HG02798 (cell line): Measurements from ENCODE around the gene NEDD9.

Experiments
- ATAC-seq: cut with Tn5 transposase; IDR thresholded peaks from one replicate; pipeline ENCODE4 v1.9.1; 2021; ENCODE audit warnings: mild to moderate bottlenecking; ENCODE audit not compliant: unreplicated experiment, poor library complexity

Gene NEDD9

DNA sequence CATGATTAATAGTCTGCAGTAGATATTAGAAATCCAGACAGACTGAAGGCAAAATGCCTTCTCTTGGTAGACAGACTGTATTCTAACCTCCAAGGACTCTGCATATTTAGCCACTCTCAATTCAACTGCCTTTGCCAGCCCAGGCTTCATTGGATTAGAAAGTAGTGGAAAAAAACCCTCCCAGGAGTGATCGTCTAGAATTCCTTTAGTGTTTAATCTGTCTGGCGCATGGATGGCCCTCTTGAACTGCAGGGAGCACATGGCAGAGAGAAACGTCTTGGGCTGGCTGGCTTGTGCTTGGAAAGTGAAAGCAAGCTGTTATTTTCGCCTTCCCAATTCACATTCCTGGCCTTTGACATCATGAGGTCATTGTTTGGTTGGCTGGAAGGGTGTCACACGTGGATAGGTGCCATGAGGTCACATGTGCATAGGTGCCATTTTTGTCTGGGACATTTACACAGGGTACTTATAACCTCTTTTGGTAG is 30.9 kb upstream of the NEDD9 start:
- no peak for ATAC-seq

DNA sequence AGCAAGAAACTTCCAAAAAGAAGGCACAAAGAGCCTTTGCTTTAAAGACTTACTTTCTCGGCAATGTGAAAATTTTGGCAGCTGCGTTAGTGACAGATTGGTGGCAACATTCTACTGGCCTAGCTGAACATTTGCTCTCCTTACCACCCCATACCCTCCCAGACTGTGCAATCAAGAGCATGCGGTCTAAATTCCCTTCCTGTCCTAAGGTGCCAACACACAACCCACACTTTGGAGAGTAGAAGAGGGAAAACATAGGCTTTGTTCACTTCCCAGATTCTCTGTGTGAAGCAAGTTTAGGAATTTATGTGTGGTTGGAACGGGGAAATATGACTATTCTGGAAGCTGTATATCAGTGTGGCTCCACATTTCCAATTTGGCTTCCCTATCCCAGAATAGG is 29.8 kb upstream of the NEDD9 start:
- ATAC-seq, result no peak

DNA sequence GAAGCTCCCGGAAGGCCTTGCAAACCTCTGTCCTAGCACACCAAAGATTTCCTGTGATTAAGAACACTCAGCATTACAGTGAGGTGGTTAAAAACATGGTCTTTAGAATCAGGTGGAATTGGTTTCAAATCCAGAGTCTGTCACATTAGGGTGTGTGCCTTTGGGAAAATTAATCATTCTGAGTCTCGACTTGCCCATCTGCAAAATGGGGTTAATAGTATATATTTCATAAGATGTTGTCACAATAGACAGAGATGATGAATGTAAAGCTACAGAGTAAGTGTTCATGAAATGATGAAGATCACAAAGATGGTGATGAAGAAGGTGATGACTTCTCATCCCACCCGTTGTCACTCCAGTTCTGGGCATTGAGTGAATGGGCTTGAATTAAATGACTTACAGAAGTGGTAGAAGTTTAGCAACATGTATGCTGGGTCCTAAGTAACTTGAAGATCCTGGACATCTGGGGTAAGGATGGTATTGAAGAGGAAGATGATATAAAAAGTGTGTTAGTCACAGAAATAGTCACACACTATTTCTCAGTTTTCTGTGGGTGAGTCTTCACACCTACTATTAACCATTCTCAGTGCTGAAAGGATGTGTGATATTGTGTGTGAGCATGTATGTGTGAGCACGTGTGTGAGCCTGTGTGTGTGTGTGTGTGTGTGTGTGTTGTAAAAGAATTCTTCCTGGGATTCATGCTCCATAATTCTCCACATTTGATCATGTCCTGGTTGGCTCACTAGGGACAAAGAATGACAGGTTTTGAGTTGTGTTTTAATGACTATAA is 28.0 kb upstream of the NEDD9 start:
- ATAC-seq, result no peak

DNA sequence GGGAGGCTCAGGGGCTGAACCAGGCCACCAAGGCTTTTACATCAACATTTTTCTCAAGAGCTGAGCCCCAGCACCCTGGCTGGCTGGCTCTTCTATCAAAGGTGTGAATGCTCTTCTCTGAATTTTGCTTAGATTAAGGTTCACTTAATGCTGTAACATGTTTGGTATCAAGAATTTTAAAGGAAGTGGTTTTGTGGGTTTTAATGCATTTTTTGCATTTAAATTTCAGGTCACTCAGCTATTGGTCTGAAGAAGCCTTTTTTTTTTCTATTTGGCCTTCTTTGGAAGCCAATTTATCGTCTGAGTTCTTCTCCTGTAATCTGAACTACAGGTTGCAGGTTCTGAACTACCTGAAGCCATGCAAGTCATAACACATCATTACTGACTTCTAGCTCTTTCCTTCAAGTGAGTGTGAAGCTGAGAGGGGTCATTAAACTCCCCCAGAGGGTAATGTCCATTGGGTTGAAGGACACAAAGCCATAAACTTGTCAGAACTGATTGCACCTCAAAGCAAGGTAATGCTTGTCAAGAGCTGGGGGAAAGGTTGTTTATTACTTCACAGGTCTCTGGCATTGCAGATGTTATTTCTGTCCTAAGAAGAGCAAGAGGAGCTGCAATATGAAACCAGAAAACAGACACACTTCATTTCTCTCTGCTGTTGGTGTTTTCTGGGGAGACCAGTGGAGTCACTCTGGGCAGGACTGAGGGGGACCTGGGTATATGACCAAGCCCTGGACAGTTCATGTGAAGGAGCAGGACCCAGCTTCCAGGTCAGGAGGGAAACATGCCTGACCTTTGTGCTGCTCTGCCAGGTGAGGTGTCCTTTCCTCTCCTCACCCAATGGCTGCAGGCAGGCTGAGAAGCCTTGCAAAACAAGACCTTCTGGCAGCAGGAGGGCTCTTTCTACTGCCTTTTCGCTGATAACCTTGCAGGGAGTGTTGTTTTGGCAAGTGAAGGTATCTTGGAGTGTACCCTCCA is 26.1 kb upstream of the NEDD9 start:
- peak; percentile 71 for ATAC-seq

DNA sequence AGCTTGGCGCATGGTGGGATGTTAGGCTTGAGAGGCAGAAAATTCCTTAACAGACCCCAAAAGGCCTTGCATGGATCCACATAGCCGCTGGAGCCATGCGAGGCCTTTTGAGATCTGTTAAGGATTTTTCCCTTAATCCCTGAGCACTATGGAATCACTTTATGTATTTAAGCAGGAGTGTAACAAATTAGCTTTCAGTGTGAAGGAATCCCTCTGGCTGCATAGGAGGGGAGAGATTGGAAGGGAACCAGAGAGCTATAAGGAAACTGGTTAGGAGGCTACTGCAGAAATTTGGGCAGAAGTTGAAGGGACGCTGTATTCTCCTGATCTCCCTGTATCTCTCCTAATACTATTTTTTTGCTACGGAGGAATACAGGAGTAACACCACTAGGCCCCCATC is 23.1 kb upstream of the NEDD9 start:
- ATAC-seq, result no peak

DNA sequence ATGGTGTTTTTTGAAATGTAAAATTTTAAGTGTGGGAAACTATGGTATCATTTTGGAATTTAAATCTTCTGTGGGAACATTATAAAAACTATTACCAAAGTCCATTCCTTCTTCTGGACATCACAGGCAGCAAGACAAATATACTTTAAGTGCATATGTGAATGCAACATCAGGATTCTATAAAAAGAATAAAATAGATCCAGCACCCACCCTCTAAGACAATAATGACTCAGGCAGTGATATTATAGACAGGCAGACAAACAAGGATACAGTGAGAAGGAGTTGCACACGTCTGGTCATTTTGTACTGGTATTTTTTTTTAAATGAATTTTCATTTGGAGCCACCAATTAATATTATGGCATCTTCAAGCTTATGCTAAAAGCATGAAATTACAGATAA is 21.1 kb upstream of the NEDD9 start:
- ATAC-seq, result no peak

DNA sequence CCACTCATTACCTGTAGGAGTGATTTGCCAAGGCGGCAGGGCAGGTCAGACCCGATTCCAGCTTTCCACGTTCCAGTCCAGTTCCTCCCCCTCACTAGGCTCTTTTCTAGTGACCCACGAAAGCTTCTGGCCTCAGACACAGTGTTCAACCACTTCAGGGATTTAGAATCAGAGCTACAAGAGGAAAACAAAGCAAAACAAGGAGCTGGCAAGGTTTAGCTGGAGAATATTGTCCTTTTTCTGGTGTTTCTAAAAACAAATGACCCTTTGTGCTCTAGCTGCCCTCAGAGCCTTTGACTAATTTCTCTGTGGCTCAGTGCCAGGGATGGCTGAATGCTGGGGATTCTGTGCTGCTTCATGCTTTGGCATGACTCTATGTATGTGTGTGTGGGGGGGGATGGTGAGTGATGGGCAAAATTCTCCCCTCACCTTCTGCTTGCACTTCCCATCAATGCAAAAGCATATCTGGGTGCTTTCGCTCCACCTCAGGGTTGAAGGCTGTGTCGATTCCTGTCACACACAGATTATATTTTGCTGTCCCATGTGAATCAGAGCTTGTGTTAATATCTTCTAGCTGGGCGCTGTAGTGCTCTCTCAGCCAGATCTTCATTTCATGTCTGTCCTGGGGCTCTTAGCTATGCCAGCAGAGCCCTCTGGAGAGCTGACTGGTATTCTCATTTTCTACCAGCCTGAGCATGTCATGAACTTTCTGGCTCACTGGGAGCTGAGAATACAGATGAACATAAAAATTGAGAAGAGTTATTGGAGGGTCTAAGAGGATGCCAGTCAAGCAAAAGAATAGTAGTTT is 19.3 kb upstream of the NEDD9 start:
- no peak for ATAC-seq

DNA sequence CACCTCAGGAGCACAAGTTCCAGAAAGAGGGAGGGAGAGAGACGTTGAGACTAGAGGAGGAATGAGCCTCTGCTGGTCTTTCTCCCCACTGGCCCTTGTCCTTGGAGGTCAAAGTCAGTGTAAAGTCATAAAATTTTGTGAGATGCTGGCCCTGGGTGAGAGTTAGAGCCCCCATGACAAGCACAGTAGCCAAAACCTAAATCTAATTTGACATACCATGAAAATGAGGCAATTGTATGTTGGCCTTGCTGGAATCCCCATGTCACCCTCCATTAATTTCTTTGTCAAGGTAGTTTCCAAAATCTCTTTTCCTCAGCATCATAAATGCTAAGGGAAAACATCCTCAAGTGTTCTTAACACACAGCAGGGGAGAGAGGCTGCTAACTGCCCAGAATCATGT is 17.6 kb upstream of the NEDD9 start:
- ATAC-seq, result no peak

DNA sequence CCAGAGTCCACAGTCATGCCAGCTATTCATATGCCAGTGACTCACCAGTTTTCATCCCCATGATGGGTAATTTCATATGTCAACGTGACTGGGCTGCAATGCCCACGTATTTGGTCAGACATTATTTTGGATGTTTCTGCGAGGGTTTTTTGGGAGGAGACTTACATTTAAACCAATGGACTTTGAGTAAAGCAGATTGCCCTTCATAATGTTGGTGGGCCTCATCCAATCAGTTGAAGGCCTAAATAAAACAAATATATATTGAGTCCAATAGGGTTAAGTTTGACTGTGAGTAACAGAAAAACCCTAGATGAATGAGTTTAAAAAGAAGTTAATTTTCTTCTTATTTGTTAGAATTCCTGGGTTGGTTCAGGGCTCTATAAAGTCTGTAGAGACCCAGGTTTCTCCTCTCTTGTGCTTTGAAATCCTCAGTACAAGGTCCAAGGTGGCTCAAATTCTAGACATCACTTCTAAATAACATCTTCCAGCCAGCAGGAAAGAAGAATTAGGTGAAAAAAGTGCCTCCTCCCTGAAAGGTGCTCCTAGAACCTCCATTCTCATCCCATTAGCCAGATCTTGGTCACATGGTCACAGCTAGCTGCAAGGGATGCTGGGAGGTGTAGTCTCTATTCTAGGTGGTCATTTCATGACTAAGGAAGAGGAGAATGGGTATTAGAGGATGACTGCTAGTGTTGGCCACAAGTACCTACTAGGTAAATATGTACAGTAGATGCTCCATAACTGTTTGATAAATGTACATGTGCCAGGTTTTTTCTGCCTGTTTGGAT is 16.7 kb upstream of the NEDD9 start:
- no peak for ATAC-seq

DNA sequence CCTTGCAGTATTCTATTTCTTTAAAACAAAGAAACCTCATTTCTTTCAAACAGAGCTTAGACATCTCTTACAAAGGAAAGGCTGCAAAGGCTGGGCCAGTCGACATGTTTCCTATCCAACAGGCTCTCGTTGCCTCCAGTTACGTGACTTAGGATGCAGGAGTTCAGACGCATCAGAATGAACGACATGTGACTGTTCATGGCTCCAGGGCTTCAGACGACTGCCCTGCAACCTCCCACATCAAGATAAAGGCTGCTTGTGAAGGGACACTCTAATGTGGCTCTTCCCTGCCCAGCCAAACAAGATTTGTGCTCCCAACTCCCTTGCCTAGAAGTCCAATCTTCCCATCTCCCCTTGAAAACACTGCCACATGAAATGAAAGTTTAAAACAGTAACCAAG is 14.3 kb upstream of the NEDD9 start:
- ATAC-seq, result no peak

DNA sequence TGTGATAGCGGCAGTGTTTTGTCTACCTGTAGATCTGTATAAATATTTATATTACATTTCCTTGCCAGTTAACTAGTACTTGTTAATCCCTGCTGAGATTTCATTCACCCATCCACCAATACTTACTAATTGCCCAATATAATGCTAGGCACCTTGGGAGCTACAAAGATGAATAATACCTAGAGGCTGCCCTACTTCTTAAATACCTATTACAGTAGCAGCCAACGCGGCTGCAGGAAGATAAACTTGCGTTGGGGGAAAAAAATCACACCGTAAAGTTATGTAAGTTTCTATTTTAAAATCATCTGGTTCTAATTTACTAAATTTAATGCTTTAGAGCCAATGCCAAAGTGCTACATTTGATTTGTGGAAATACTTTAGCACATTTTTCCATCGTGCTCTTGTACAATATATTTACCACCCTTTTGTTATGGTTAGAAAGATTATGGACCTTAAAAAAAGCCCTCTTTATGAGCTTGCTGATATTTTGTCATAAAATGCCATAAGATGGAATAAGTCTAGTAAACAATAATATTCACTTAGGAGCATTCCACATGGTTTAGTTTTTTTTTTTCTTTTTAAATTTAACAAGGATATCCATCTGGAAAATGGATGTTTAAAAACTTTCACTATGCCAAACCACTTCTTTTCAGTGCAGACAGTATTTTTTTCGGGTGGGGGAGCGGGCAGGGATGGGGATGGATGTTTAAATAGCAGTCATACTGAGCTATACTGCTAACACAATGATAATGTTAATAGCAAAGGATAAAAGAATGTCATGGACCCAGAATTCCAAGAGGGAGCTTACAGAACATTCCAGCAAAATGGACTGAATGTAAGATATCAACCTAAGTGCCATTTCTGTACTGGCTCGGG is 13.2 kb upstream of the NEDD9 start:
- ATAC-seq, result no peak

DNA sequence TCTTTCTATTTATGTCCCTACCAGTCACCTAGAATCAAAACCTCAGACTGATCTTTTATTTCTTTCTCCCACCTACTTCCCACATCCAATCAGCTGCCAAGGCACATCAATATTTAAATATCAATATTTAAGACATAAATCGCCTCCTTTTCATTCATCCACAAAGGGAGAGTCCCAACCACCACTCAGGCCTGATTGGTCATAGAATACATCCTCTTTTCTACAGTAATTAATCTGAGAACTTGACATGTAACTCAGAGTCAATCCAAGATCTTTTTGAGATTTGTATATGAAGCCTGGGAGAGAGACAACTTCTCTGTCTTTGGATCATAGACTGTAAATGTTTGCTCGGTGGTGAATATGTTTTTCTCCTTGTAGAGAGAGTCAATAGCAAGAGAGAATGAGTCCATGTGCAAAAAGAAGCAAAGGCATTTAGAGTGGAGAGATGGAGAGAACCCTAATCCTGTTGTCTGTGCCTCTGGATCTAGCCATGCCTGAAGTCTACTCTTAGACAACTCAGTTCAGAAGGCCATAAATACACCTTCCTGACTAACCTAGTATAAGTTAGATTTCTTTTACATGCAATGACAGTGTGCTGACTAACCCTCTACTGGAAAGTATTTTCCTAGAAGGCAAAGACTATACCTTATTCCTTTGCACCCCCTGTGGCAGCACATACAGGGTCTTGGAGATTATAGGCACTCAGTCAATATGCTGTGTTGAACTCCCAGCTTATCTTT is 12.1 kb upstream of the NEDD9 start:
- ATAC-seq, result no peak

DNA sequence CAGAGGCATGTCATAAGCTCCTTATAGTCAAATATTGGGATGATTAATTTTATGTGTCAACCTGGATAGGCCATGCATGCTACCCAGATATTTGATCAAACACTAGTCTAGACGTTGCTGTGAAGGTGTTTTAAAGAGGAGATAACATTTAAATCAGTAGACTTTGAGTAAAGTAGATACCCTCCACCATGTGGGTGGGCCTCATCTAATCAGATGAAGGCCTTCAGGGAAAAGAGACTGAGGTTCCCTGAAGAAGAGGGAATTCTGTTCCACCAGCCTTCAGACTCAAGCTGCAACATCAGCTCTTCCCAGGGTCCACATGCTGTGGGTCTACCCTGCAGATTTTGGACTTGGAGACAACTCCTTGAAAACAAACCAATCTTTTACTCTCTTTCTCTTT is 11.4 kb upstream of the NEDD9 start:
- no peak for ATAC-seq

DNA sequence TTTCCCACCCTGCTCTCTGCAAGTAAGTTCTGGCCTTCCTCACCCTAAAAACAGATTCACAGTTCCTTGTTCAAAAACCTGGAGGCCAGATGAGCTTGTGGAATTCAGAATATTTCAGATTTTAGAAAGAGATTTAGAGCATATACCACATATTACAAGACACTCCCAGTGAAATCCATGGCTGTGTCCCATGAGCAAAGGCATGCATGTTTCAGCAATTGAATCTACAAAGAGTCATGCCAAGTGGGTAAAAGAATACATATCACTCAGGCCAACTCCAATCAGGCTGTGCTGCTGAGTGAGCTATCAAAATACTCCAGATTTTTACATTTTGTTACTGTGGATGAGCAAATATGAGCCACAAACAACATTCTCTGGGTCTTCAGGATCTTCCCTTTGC is 10.2 kb upstream of the NEDD9 start:
- ATAC-seq, result no peak

DNA sequence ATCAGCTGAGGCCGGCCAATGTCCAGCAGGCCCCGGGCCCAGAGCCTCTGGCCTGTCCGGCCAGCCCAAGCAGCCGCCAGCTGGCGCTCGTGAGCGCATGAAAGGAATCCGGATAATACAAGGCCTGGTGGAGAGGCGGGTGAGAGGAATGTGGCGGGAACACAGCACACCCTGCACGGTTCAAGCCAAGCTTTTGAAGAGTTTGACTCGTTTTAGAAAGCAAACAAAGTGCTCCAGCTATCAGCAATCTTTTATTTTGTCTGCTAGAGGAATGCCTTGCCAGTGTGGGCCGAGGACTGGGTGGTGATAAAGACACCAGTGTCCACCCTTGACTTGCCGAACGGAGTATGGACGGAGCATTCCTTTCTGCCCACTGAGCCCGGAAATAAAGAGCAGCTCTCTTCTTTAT is 9.3 kb upstream of the NEDD9 start:
- ATAC-seq, result no peak

DNA sequence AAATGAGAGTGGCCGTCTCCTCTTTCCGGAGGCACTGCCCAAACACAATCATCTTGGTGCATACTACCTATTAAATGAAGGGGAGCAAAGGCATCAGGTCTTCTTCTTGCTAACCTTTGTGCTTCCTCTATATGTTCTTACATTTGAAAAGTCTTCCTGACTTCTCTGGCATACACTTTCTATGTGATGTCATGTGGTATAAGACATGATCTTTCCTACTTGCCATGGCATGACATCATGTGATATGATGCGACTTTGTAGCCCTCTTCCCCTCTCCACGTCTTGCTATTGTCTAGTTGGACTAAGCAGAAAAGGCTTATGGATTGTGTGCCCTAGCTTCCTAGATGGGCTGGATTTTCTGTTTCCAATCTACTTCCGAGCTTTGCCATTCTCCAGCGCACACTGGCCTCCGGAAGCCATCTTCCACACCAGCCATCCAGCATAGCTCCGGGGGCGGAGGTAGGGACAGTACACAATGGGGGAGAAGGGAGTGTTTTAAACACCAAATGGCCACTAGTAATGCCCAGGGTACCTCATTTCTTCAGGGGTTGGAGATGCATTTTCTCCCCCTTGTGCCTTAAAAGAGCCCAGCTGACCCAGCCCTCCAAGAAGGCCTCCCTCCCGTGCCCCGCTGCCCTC is 8.8 kb upstream of the NEDD9 start:
- ATAC-seq, result no peak

DNA sequence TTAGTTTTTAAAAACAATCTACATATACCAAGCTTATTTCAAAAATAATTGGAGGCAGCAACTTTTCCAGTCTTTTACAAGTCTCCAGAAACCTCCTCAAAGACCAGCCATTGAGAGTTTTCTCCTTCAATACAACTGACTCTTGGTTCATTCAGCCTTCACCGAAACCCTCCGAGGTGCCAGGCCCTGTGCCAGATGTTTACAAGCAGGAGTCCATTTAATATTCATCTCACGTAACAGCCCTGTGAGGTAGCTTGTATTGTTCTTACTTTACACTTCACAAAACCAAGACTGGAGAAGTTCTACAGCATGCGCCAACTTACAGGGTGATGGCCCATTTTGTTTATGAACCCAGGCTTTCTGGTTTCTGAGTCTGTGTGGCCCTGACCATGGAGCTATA is 5.5 kb upstream of the NEDD9 start:
- ATAC-seq, result no peak

DNA sequence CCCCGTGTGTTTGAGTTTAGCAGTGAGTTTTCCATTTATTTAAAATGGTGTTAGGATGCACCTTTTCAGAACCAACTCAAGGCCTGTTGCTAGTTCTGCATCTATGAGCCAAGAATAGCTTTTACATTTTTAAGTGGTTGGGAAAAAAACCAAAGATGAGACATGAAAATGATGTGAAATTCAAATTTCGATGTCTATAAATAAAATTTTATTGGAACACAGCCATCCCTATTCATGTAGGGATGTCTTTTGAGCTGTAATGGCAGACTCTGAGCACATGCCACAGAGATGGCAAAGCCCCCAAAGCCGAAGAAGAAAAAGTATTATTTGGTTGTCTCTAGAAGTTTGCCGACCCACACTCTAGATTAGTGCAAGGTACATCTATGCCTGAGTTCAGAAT is 5.0 kb upstream of the NEDD9 start:
- ATAC-seq, result no peak
